HG03354 (cell line): ENCODE measurements around the gene FKBP1A.

Experiments
- ATAC-seq: cut with Tn5 transposase; IDR thresholded peaks from one replicate; pipeline ENCODE4 v1.9.1; 2021; ENCODE audit warnings: mild to moderate bottlenecking; ENCODE audit not compliant: unreplicated experiment, poor library complexity, severe bottlenecking

The FKBP1A gene

GRCh38 chr20:1392693-1393506, at the start of gene FKBP1A:
FKBP1A (minus strand) TSS chr20:1393054; CDS start chr20:1392998, 56 bp downstream.
- peak; percentile 78 for ATAC-seq

GRCh38 chr20:1442304-1442703, 49.5 kb upstream of the FKBP1A start:
- ATAC-seq, result no peak

GRCh38 chr20:1441133-1441532, 48.3 kb upstream of the FKBP1A start:
- ATAC-seq, result no peak

GRCh38 chr20:1440024-1440423, 47.2 kb upstream of the FKBP1A start:
- no peak for ATAC-seq

DNA sequence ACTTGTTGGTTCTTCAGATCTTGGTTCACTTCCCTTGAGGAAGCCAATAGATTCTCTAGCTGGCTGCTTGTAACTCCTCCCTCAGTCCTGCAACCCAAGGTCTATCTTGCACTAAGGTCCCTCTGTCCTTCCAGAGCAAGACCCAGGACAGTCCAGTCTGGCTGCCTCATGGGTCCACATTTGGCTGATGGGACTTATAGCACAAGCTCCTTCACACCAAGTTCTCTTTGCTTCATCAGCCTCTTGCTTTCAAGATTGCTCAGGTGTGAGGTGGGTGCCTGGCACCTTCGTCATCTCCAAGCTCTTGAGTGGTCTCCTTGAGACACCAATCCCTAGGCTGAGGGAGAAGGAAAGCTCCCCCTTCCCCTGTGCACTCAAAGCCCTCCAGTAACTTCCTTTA, 45.5 kb upstream of the FKBP1A start:
- no peak for ATAC-seq

- peak; percentile 47 for ATAC-seq
Measured at GRCh38 chr20:1437235-1437904, 44.5 kb upstream of the FKBP1A start.

GRCh38 chr20:1436263-1436662, 43.4 kb upstream of the FKBP1A start:
- ATAC-seq, result no peak

- no peak for ATAC-seq
Measured at GRCh38 chr20:1435337-1435699, 42.5 kb upstream of the FKBP1A start.

DNA sequence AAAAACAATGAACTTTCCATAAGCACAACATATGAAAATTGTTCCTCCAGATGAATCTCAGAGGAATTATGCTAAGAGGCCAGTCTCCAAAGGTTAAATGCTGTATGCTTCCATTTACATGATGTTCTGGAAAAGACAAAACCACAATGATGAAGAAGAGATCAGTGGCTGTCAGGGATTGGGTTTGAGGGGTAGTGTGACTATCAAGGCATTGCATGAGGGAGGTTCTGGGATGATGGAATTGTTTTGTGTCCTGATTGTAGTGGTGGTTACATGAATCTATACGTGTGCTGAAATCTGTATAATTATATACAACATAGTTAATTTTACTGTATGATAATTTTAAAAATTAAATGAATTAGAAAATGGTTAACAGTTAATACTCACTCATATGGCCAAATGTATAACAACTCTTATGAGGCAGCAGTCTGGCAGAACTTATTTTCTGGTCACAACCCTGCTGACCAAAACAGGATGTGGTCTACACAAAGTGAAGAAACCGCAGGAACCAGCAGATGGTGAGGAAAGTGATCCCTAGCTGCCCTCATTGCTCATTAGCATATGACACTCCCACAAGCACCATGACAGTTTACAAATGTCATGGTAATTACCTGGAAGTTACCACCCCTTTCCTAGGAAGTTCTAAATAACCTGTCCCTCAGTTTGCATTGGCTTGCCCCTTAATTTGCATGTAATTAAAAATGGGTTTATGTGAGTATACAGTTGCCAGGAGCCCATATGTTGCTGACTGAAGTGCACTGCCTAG, 41.9 kb upstream of the FKBP1A start:
- ATAC-seq, result peak; percentile 88

DNA sequence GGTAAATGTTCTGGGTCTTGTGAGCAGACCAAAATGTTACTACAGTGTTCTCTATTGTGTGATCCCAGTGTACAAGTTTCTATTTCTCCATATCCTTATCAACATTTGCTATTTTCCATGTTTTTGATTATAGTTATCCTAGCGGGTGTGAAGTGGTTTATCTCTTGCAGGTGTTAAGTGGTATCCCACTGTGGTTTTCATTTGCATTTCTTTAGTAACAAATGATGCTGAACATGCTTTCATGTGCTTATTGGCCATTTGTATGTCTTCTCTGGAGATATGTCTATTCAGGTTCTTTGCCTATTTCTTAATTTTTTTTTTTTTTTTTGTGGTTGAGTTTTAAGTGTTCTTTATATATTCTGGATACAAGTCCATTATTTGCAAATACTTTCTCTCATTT, 38.3 kb upstream of the FKBP1A start:
- no peak for ATAC-seq

- no peak for ATAC-seq
Measured at GRCh38 chr20:1430004-1430451, 37.2 kb upstream of the FKBP1A start.

GRCh38 chr20:1429143-1429728, 36.4 kb upstream of the FKBP1A start:
- no peak for ATAC-seq

DNA sequence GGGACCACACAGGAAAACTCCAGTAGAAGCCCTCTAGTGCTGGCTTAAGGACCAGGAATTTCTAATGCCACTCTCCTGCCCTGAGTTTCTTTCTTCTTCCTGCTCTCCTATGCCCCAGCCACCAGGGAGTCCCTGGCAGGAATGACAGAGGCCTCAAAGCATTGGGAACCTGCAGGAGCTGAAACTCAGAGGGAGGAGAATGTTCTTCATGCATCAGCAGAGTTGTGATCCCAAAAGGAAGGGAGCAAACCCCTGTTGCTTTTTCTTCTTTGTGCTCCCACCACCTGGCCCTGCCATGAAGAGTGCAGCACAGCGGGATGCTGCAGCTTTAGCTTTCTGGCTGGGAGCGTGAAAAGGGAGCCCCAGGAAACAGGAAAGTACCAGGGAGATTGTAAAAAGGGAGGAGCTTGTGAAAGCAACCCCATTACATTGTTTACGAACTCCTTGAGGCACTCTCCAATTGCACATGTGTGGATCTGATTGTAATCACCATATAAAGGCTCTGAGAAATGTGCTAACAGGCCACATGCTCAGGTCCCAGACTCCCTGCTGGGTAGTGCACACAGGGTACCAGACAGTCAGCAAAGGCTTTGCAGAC, 34.7 kb upstream of the FKBP1A start:
- no peak for ATAC-seq

GRCh38 chr20:1426231-1426849, 33.5 kb upstream of the FKBP1A start:
- no peak for ATAC-seq

- ATAC-seq, result no peak
Measured at GRCh38 chr20:1424336-1424735, 31.5 kb upstream of the FKBP1A start.

GRCh38 chr20:1423625-1424106, 30.8 kb upstream of the FKBP1A start:
- ATAC-seq, result no peak

- no peak for ATAC-seq
Measured at GRCh38 chr20:1423206-1423605, 30.4 kb upstream of the FKBP1A start.

DNA sequence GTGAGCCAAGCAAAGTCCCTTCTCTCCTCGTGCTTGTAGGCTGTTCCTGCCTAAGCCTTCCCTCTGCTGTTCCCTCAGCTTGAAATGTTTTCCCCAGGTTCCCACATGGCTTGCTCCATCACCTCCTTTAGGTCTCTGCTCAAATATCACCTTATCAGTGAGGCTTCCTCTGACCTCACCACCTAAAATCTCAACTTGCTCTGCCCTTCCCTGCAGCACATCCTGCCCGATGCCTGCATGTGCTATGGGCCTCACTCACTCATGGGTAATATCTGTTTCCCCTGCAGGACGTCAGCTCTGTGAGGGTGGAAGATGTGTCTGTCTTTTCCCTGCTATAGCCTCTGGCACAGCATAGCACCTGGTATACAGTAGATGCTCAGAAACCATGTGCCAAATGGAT, 29.9 kb upstream of the FKBP1A start:
- no peak for ATAC-seq

GRCh38 chr20:1420066-1420465, 27.2 kb upstream of the FKBP1A start:
- no peak for ATAC-seq
